Right atrium auricular region (tissue), 2 donors: Measurements from ENCODE around the gene ARHGEF2. TPM values are rescaled to one million over a fixed set of nuclear protein-coding genes. Genes with fewer than 3 reads are reported as not detected.

Experiments used
- DNase-seq: peaks from one replicate; pipeline ENCODE4 v3.0.0-alpha.2; 2019; ENCODE audit warnings: low spot score
- H3K27ac ChIP-seq, 2 donors: fragments of 200-600 bp; sonication (generic); 1 replicate in 1 of 2; 2 replicates in 1 of 2; pipeline ENCODE4 v1.5.1; 2016 to 2019
- H3K27me3 ChIP-seq, 2 donors: fragments of 200-600 bp; sonication (generic); one replicate each; pipeline versions ENCODE4 v1.5.1 to v1.6.0; 2017 to 2019
- H3K36me3 ChIP-seq: fragments of 200-600 bp; sonication (generic); one replicate; pipeline ENCODE4 v1.5.1; 2016
- H3K4me1 ChIP-seq, 2 donors: fragments of 200-600 bp; sonication (generic); one replicate each; pipeline versions ENCODE4 v1.5.1 to v1.6.0; 2017 to 2019
- H3K4me3 ChIP-seq, 2 donors: fragments of 200-600 bp; sonication (generic); 1 replicate in 1 of 2; 2 replicates in 1 of 2; pipeline ENCODE4 v1.5.1; 2017 to 2019; ENCODE audit warnings: mild to moderate bottlenecking in 1 of 2, moderate library complexity in 1 of 2
- H3K9me3 ChIP-seq, 2 donors: fragments of 200-600 bp; sonication (generic); one replicate each; pipeline ENCODE4 v1.5.1; 2019
- CTCF ChIP-seq, 2 donors: fragments of 200-600 bp; sonication (generic); IDR thresholded peaks; one replicate each; pipeline ENCODE4 v1.5.1; 2019; ENCODE audit warnings: antibody characterized with exemption in 2 of 2
- total RNA-seq, 2 donors: library from RNA; depleted of rRNA; stranded (reverse); fragments of >200 nt; gene quantifications; one replicate each; pipeline ENCODE4 v1.1.0, GENCODE V29; 2016

The ARHGEF2 gene
- total RNA-seq, 2 donors from 2014 or later: 50.8 to 69.8 TPM

GRCh38 chr1:155971910-155972809 lies 6.2 kb downstream of the ARHGEF2 start:
- no peaks in the 10 kb centered on the region for H3K9me3 ChIP-seq
- no peak overlapping the region for H3K4me3 ChIP-seq
- peak overlapping the region; percentile 39 to 47 for H3K27ac ChIP-seq
- H3K27me3 ChIP-seq: no peaks in the 10 kb centered on the region
- H3K4me1 ChIP-seq: peaks cover 0 to 100% of the 10 kb centered on the region in 2 donors
- DNase-seq: no peak
- no peak for TF ChIP-seq CTCF (IDR thresholded peaks at IDR 0.05)
- H3K36me3 ChIP-seq: peaks cover 2% of the 10 kb centered on the region

- Histone ChIP-seq H3K9me3 (no peaks in the 10 kb centered on the region), H3K27me3 (no peaks in the 10 kb centered on the region), H3K4me1 (peaks cover 0 to 100% of the 10 kb centered on the region in 2 donors), H3K4me3 (no peak overlapping the region), H3K36me3 (peaks cover 14% of the 10 kb centered on the region), H3K27ac (peak overlapping the region; percentile 75 to 84)
- DNase-seq: peak; percentile 85
- TF ChIP-seq CTCF (IDR thresholded peaks at IDR 0.05): no peak
Observed at GRCh38 chr1:155970531-155971167, 7.7 kb downstream of the ARHGEF2 start.

DNA sequence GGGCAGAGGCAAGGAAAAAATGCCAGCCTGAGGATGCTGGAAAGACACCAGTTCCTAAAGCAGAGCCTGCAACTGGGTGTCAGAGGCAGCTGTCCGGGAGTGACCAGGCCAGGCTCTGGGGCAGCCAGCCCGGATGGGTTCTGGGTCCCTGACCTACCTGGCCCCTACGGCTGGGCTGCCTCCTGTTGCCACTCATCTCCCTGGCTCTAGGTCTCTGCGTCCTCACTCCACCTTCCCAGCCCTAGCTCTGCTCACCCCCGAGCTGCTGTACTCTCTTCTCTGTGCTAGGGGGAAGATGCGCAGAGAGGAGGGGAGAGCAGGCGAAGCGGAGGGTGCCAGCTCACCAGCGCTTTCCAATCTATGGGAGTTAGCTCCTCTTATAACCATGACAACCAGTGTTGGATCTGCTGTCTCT lies 9.0 kb downstream of the ARHGEF2 start:
- Histone ChIP-seq H3K4me3 (no peak overlapping the region), H3K36me3 (peaks cover 27% of the 10 kb centered on the region)

DNA sequence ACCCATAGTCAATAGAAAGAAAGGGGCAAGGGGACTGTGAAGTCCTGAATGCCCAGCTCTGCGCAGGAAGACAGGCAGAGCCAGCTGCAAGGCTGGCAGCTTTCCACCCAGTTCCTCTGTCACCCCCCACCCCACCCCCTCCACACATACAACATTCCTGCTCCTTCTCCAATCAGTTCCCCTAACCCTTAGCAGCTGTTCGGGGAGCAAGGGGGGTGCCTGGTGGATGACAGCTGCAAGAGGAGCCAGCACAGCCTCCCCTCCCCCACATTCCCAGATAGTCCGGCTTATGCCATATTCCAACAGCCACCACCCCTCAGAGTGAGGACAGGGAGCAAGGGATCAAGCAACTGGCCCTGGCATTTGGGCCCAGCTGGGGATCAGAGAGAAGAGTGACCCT lies 9.7 kb downstream of the ARHGEF2 start:
- H3K27me3 ChIP-seq: no peaks in the 10 kb centered on the region
- TF ChIP-seq CTCF (IDR thresholded peaks at IDR 0.05): no peak
- peaks cover 32% of the 10 kb centered on the region for H3K36me3 ChIP-seq
- H3K4me3 ChIP-seq: no peak overlapping the region
- H3K4me1 ChIP-seq: peaks cover 0 to 83% of the 10 kb centered on the region in 2 donors
- DNase-seq: no peak
- no peaks in the 10 kb centered on the region for H3K9me3 ChIP-seq
- H3K27ac ChIP-seq: peak overlapping the region; percentile 75 to 84

More for the DNA sequence above, 9.0 kb downstream of the ARHGEF2 start:
- no peaks in the 10 kb centered on the region for H3K27me3 ChIP-seq
- H3K9me3 ChIP-seq: no peaks in the 10 kb centered on the region
- no peak for TF ChIP-seq CTCF (IDR thresholded peaks at IDR 0.05)
- H3K4me1 ChIP-seq: peaks cover 0 to 90% of the 10 kb centered on the region in 2 donors
- H3K27ac ChIP-seq: peak overlapping the region; percentile 75 to 84
- DNase-seq: no peak

- no peak for DNase-seq
- Histone ChIP-seq H3K27me3 (no peaks in the 10 kb centered on the region), H3K9me3 (no peaks in the 10 kb centered on the region), H3K36me3 (peaks cover 38% of the 10 kb centered on the region), H3K4me1 (peaks cover 0 to 83% of the 10 kb centered on the region in 2 donors), H3K27ac (peak overlapping the region; percentile 75 to 84), H3K4me3 (no peak overlapping the region)
- no peak for TF ChIP-seq CTCF (IDR thresholded peaks at IDR 0.05)
Observed at GRCh38 chr1:155968051-155968400, 10.3 kb downstream of the ARHGEF2 start.
